Vagina (tissue), 2 donors: ENCODE measurements around the gene BCS1L.
"Not testable (repeated sequence)": the region's sequence is repeated elsewhere in the genome, so short reads cannot be mapped to it uniquely, and the experiment has no call there.

ENCODE experiments used
- POLR2A ChIP-seq, 2 donors: fragments of 450-650 bp; IDR thresholded peaks; one replicate each; pipeline ENCODE4 v1.6.1; 2017; ENCODE audit warnings: antibody characterized with exemption in 2 of 2, mild to moderate bottlenecking in 2 of 2, moderate library complexity in 2 of 2
- TF ChIP-seq, protein P1 (sequence below), 3 experiments: fragments of 450-650 bp in 2 of 3; fragments of 200-600 bp in 1 of 3; sonication (generic) in 1 of 3; IDR thresholded peaks; one replicate each; pipeline ENCODE4 v1.5.1; 2017 to 2019; ENCODE audit warnings: antibody characterized with exemption in 3 of 3, mild to moderate bottlenecking in 2 of 3, moderate library complexity in 2 of 3

DNA sequence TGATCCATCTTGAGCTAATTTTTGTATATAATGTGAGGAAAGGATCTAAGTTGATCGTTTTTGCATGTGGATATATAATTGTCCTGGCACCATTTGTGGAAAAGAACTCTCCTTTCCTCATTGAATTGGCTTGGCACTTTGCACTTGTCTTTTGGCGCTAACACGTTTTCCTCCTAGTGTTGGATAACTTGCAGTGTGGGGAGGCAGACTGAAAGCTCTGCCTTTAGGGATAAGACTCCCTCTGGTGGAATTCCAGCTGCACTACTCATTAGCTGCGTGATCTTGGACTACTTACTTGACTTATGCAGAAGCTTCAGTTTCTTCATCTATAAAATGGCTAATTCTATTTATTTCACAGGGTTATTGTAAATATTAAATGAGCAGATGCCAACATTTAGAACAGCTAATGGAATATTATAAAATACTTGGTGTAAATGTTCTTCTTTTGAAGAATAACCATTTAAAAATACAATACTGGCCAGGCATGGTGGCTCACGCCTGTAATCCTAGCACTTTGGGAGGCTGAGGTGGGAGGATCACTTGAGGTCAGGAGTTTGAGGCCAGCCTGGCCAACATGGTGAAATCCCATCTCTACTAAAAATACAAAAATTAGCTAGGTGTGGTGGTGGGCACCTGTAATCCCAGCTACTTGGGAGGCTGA lies 28.0 kb downstream of the BCS1L start:
- TF ChIP-seq, protein P1, sequence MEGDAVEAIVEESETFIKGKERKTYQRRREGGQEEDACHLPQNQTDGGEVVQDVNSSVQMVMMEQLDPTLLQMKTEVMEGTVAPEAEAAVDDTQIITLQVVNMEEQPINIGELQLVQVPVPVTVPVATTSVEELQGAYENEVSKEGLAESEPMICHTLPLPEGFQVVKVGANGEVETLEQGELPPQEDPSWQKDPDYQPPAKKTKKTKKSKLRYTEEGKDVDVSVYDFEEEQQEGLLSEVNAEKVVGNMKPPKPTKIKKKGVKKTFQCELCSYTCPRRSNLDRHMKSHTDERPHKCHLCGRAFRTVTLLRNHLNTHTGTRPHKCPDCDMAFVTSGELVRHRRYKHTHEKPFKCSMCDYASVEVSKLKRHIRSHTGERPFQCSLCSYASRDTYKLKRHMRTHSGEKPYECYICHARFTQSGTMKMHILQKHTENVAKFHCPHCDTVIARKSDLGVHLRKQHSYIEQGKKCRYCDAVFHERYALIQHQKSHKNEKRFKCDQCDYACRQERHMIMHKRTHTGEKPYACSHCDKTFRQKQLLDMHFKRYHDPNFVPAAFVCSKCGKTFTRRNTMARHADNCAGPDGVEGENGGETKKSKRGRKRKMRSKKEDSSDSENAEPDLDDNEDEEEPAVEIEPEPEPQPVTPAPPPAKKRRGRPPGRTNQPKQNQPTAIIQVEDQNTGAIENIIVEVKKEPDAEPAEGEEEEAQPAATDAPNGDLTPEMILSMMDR (IDR thresholded peaks at IDR 0.05): peak; percentile 17 to 54 (median 50)
- not testable (repeated sequence) for TF ChIP-seq POLR2A (IDR thresholded peaks at IDR 0.05)
